ENCODE data around the gene UBE3C.

The UBE3C gene

DNA sequence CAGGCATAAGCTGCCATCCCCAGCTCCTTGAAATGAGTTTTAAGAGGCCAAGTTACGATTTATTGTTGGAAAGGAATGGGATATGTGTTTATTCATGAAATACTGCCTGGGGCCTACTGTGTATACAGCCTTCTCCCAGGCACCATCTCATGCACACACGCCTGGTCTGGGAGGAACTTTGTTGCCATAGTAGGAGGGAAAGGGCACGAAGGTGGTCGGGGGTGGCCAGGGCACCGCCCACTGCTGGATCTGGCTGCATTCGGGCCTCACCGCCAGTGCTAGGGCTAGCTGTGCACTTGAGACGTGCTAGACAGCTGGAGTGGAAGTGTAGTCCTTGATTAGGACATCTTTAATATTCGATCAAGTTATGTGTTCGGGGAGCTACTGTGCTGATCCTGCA lies 84.0 kb downstream of the UBE3C start:
- TF ChIP-seq, protein P1, sequence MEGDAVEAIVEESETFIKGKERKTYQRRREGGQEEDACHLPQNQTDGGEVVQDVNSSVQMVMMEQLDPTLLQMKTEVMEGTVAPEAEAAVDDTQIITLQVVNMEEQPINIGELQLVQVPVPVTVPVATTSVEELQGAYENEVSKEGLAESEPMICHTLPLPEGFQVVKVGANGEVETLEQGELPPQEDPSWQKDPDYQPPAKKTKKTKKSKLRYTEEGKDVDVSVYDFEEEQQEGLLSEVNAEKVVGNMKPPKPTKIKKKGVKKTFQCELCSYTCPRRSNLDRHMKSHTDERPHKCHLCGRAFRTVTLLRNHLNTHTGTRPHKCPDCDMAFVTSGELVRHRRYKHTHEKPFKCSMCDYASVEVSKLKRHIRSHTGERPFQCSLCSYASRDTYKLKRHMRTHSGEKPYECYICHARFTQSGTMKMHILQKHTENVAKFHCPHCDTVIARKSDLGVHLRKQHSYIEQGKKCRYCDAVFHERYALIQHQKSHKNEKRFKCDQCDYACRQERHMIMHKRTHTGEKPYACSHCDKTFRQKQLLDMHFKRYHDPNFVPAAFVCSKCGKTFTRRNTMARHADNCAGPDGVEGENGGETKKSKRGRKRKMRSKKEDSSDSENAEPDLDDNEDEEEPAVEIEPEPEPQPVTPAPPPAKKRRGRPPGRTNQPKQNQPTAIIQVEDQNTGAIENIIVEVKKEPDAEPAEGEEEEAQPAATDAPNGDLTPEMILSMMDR (IDR thresholded peaks at IDR 0.05; ENCODE audit: insufficient read depth, low read length), result no peak
- TF ChIP-seq SPI1 (IDR thresholded peaks at IDR 0.05; ENCODE audit: borderline replicate concordance, low read depth), result no peak
- H3K4me3 ChIP-seq (replicated peaks; ENCODE audit: insufficient read depth, low read length), result no peak overlapping the region
- no peak for DNase-seq (ENCODE audit: low read depth in 1 of 2, low spot score in 1 of 2)
- no peak overlapping the region for H3K27ac ChIP-seq (replicated peaks)
- H3K27me3 ChIP-seq (ENCODE audit: insufficient read depth, poor library complexity, severe bottlenecking), result no peaks in the 10 kb centered on the region

DNA sequence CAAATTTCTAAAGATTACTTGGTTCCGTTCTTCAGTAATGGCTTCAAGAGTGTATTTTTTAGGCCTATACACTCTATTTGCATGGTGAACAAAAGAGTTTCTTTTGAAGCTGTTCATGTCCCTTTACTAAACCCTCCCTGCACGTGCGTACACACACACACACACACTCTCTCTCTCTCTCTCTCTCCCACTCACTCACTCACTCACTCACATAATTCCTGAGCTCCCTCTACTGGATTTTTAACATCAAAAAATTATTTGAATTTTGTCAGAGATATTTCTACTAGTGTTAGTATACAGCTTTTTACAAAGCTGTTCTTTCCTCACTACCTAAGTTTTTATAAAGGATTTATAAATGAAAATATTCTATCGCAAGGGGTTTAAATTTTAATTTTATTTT lies 85.9 kb downstream of the UBE3C start:
- Histone ChIP-seq H3K4me3 (replicated peaks; ENCODE audit: insufficient read depth, low read length) (no peak overlapping the region), H3K27me3 (ENCODE audit: insufficient read depth, poor library complexity, severe bottlenecking) (no peaks in the 10 kb centered on the region), H3K27ac (replicated peaks) (no peak overlapping the region)
- TF ChIP-seq GABPA (IDR thresholded peaks at IDR 0.05; ENCODE audit: low read depth), result no peak
- TF ChIP-seq, protein P1 (IDR thresholded peaks at IDR 0.05; ENCODE audit: insufficient read depth, low read length), result no peak
- DNase-seq (ENCODE audit: low read depth in 1 of 2, low spot score in 1 of 2), result no peak

DNA sequence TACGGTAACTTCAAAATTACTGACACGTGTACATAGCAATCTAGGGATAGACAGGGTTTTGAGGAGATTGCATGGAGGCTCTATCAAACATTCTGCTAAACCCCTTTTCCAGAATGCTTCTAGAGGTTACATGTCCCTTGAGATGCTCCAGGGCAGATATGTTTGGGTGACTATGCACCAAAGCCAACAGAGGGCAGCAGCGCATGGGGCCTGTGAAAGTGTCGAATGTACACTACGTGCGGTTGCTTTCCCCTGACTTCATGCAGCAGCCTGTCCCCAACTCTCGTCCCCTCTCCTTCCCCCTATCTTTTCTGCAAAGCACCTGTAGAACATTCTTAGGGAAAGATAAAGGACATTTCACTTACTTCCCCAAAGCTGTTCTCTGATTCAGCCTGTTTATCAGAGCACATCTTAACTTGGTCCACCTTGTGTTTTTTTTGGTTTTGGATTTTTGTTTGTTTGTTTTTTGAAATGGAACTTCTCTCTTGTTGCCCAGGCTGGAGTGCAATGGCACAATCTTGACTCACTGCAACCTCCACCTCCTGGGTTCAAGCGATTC lies 90.2 kb downstream of the UBE3C start:
- peak in 1 of 2 experiments; percentile 20 for DNase-seq (ENCODE audit: low read depth in 1 of 2, low spot score in 1 of 2)
- Histone ChIP-seq H3K27ac (replicated peaks) (no peak overlapping the region), H3K4me3 (replicated peaks; ENCODE audit: insufficient read depth, low read length) (no peak overlapping the region), H3K27me3 (ENCODE audit: insufficient read depth, poor library complexity, severe bottlenecking) (no peaks in the 10 kb centered on the region)
- no peak for TF ChIP-seq POLR2AphosphoS5 (IDR thresholded peaks at IDR 0.05; ENCODE audit: low read depth)
- TF ChIP-seq, protein P1 (IDR thresholded peaks at IDR 0.05; ENCODE audit: insufficient read depth, low read length), result peak; percentile 41
- no peak for TF ChIP-seq SPI1 (IDR thresholded peaks at IDR 0.05; ENCODE audit: borderline replicate concordance, low read depth)

DNA sequence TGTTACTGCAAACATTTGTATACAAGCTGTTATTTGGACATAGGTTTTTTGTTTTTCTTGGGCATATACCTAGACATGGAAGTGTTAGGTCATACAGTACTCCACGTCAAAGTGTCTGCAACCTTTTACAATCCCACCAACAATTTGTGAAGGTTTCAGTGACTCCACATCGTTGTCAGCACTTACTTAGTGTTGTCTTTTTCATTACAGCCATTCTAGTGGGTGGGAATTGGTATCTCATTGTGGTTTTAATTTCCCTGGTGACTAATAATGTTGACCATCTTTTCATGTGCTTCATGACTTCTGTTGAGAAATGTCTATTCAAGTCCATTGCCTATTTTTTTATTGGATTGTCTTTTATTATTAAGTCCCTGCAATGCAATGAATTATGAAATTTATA lies 95.0 kb downstream of the UBE3C start:
- no peak for DNase-seq (ENCODE audit: low read depth in 1 of 2, low spot score in 1 of 2)
- TF ChIP-seq SPI1 (IDR thresholded peaks at IDR 0.05; ENCODE audit: borderline replicate concordance, low read depth) (no peak), GABPA (IDR thresholded peaks at IDR 0.05; ENCODE audit: low read depth) (no peak), POLR2AphosphoS5 (IDR thresholded peaks at IDR 0.05; ENCODE audit: low read depth) (no peak)
- TF ChIP-seq, protein P2, sequence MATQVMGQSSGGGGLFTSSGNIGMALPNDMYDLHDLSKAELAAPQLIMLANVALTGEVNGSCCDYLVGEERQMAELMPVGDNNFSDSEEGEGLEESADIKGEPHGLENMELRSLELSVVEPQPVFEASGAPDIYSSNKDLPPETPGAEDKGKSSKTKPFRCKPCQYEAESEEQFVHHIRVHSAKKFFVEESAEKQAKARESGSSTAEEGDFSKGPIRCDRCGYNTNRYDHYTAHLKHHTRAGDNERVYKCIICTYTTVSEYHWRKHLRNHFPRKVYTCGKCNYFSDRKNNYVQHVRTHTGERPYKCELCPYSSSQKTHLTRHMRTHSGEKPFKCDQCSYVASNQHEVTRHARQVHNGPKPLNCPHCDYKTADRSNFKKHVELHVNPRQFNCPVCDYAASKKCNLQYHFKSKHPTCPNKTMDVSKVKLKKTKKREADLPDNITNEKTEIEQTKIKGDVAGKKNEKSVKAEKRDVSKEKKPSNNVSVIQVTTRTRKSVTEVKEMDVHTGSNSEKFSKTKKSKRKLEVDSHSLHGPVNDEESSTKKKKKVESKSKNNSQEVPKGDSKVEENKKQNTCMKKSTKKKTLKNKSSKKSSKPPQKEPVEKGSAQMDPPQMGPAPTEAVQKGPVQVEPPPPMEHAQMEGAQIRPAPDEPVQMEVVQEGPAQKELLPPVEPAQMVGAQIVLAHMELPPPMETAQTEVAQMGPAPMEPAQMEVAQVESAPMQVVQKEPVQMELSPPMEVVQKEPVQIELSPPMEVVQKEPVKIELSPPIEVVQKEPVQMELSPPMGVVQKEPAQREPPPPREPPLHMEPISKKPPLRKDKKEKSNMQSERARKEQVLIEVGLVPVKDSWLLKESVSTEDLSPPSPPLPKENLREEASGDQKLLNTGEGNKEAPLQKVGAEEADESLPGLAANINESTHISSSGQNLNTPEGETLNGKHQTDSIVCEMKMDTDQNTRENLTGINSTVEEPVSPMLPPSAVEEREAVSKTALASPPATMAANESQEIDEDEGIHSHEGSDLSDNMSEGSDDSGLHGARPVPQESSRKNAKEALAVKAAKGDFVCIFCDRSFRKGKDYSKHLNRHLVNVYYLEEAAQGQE (IDR thresholded peaks at IDR 0.05; ENCODE audit: insufficient replicate concordance, low read depth), result no peak
- TF ChIP-seq, protein P1 (IDR thresholded peaks at IDR 0.05; ENCODE audit: insufficient read depth, low read length), result no peak
- Histone ChIP-seq H3K27me3 (ENCODE audit: insufficient read depth, poor library complexity, severe bottlenecking) (no peaks in the 10 kb centered on the region), H3K4me3 (replicated peaks; ENCODE audit: insufficient read depth, low read length) (no peak overlapping the region), H3K27ac (replicated peaks) (no peak overlapping the region)
